ENCODE measurements around the gene NACC2.

NACC2 gene

DNA sequence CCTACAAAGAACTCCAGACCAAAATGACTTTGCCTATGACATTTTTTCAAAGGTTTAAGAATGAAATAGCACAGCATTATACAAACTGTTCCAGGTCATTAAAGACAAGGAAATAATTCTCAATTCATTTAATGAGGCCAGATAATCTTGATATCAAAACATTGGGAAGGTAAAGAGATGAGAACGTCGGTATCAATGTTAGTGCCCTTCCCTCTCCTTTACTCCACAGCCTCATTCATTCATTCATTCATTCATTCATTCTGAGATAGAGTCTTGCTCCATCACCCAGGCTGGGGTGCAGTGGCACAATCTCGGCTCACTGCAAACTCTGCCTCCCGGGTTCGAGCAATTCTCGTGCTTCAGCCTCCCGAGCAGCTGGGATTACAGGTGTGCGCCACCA, 64.0 kb downstream of the NACC2 start:
- H3K4me3 ChIP-seq (ENCODE audit: low read depth, low read length): no peak overlapping the region
- no peaks in the 10 kb centered on the region for H3K9me3 ChIP-seq (ENCODE audit: control insufficient read depth, insufficient read depth, low read depth, low read length)
- H3K36me3 ChIP-seq (ENCODE audit: control insufficient read depth in 2 of 2, insufficient read depth in 1 of 2, low read length in 2 of 2): peaks cover 0 to 38% of the 10 kb centered on the region in 2 experiments; a peak in 2 of 3 replicates
- no peaks in the 10 kb centered on the region for H3K4me1 ChIP-seq (ENCODE audit: control insufficient read depth, insufficient read depth, low read length)
- H3K27ac ChIP-seq (ENCODE audit: extremely low read depth, low read depth, low read length): no peak overlapping the region
- CTCF ChIA-PET: interaction anchor here (1.5 kb wide), 1 partner anchor 63 kb away, joined by 4 read pairs; no protein-coding TSS in a partner anchor
- POLR2A ChIA-PET: no interaction called here
- TF ChIP-seq, protein P1, sequence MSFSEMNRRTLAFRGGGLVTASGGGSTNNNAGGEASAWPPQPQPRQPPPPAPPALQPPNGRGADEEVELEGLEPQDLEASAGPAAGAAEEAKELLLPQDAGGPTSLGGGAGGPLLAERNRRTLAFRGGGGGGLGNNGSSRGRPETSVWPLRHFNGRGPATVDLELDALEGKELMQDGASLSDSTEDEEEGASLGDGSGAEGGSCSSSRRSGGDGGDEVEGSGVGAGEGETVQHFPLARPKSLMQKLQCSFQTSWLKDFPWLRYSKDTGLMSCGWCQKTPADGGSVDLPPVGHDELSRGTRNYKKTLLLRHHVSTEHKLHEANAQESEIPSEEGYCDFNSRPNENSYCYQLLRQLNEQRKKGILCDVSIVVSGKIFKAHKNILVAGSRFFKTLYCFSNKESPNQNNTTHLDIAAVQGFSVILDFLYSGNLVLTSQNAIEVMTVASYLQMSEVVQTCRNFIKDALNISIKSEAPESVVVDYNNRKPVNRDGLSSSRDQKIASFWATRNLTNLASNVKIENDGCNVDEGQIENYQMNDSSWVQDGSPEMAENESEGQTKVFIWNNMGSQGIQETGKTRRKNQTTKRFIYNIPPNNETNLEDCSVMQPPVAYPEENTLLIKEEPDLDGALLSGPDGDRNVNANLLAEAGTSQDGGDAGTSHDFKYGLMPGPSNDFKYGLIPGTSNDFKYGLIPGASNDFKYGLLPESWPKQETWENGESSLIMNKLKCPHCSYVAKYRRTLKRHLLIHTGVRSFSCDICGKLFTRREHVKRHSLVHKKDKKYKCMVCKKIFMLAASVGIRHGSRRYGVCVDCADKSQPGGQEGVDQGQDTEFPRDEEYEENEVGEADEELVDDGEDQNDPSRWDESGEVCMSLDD (tag by site-specific recombination; IDR thresholded peaks at IDR 0.05): no peak
- TF ChIP-seq YY1 (tag by site-specific recombination; IDR thresholded peaks at IDR 0.05) (no peak), ZNF24 (tag by site-specific recombination; IDR thresholded peaks at IDR 0.05) (no peak), ZNF266 (tag by site-specific recombination; IDR thresholded peaks at IDR 0.05; ENCODE audit: low read depth) (no peak), ZFHX2 (tag by site-specific recombination; conservative IDR thresholded peaks at IDR 0.05) (no peak), ZSCAN16 (tag by site-specific recombination; IDR thresholded peaks at IDR 0.05) (no peak), IKZF3 (tag by site-specific recombination; IDR thresholded peaks at IDR 0.05) (no peak), ZNF776 (tag by site-specific recombination; IDR thresholded peaks at IDR 0.05; ENCODE audit: borderline replicate concordance) (no peak), WT1 (tag by site-specific recombination; IDR thresholded peaks at IDR 0.05) (no peak), ZNF112 (tag by site-specific recombination; IDR thresholded peaks at IDR 0.05) (no peak), ZNF416 (tag by site-specific recombination; IDR thresholded peaks at IDR 0.05) (no peak)
- TF ChIP-seq, protein P2, sequence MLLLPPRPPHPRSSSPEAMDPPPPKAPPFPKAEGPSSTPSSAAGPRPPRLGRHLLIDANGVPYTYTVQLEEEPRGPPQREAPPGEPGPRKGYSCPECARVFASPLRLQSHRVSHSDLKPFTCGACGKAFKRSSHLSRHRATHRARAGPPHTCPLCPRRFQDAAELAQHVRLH (tag by site-specific recombination; IDR thresholded peaks at IDR 0.05): no peak
- TF ChIP-seq, protein P3, sequence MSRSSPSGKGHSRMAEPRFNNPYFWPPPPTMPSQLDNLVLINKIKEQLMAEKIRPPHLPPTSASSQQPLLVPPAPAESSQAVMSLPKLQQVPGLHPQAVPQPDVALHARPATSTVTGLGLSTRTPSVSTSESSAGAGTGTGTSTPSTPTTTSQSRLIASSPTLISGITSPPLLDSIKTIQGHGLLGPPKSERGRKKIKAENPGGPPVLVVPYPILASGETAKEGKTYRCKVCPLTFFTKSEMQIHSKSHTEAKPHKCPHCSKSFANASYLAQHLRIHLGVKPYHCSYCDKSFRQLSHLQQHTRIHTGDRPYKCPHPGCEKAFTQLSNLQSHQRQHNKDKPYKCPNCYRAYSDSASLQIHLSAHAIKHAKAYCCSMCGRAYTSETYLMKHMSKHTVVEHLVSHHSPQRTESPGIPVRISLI (tag by site-specific recombination; IDR thresholded peaks at IDR 0.05): no peak
- TF ChIP-seq, protein P4, sequence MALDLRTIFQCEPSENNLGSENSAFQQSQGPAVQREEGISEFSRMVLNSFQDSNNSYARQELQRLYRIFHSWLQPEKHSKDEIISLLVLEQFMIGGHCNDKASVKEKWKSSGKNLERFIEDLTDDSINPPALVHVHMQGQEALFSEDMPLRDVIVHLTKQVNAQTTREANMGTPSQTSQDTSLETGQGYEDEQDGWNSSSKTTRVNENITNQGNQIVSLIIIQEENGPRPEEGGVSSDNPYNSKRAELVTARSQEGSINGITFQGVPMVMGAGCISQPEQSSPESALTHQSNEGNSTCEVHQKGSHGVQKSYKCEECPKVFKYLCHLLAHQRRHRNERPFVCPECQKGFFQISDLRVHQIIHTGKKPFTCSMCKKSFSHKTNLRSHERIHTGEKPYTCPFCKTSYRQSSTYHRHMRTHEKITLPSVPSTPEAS (tag by site-specific recombination; IDR thresholded peaks at IDR 0.05): no peak
- TF ChIP-seq, protein P5, sequence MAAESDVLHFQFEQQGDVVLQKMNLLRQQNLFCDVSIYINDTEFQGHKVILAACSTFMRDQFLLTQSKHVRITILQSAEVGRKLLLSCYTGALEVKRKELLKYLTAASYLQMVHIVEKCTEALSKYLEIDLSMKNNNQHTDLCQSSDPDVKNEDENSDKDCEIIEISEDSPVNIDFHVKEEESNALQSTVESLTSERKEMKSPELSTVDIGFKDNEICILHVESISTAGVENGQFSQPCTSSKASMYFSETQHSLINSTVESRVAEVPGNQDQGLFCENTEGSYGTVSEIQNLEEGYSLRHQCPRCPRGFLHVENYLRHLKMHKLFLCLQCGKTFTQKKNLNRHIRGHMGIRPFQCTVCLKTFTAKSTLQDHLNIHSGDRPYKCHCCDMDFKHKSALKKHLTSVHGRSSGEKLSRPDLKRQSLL (tag by site-specific recombination; IDR thresholded peaks at IDR 0.05): no peak
- TF ChIP-seq, protein P6, sequence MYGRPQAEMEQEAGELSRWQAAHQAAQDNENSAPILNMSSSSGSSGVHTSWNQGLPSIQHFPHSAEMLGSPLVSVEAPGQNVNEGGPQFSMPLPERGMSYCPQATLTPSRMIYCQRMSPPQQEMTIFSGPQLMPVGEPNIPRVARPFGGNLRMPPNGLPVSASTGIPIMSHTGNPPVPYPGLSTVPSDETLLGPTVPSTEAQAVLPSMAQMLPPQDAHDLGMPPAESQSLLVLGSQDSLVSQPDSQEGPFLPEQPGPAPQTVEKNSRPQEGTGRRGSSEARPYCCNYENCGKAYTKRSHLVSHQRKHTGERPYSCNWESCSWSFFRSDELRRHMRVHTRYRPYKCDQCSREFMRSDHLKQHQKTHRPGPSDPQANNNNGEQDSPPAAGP (tag by site-specific recombination; IDR thresholded peaks at IDR 0.05): no peak

DNA sequence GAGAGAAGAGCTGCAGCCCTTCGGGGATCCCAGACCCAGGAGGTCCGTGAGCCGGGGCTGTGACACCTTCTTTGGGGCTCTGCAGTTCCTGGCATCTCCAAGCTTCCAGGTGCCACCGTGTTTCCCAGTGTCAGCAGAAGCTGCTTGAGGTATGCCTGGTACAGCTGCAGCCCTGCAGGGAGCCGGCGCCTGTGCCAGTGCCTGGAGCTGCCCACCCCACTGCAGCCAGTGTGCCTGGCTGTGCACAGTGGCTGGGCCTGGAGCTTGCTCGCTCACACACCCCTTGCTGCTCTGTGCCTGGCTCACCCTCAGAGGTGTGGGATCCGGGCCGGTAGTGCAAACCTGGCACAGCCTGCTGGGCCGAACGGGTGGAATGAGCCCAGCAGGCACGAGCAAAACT, 65.5 kb downstream of the NACC2 start:
- H3K36me3 ChIP-seq (ENCODE audit: control insufficient read depth in 2 of 2, insufficient read depth in 1 of 2, low read length in 2 of 2): peaks cover 0 to 33% of the 10 kb centered on the region in 2 experiments; a peak in 2 of 3 replicates
- CTCF ChIA-PET: no interaction called here
- no peaks in the 10 kb centered on the region for H3K4me1 ChIP-seq (ENCODE audit: control insufficient read depth, insufficient read depth, low read length)
- POLR2A ChIA-PET: no interaction called here
- no peak overlapping the region for H3K4me3 ChIP-seq (ENCODE audit: low read depth, low read length)
- no peak overlapping the region for H3K27ac ChIP-seq (ENCODE audit: extremely low read depth, low read depth, low read length)
- H3K9me3 ChIP-seq (ENCODE audit: control insufficient read depth, insufficient read depth, low read depth, low read length): no peaks in the 10 kb centered on the region
- TF ChIP-seq ZNF132 (tag by site-specific recombination; IDR thresholded peaks at IDR 0.05; ENCODE audit: borderline replicate concordance) (no peak), ZNF660 (tag by site-specific recombination; IDR thresholded peaks at IDR 0.05) (no peak), GFI1B (tag by site-specific recombination; IDR thresholded peaks at IDR 0.05) (no peak), ZNF768 (tag by site-specific recombination; IDR thresholded peaks at IDR 0.05) (no peak), PRDM1 (tag by site-specific recombination; IDR thresholded peaks at IDR 0.05) (no peak), WT1 (tag by site-specific recombination; IDR thresholded peaks at IDR 0.05) (no peak), ZNF777 (tag by site-specific recombination; IDR thresholded peaks at IDR 0.05; ENCODE audit: borderline replicate concordance) (no peak), KLF10 (tag by site-specific recombination; IDR thresholded peaks at IDR 0.05) (no peak), ZNF426 (tag by site-specific recombination; IDR thresholded peaks at IDR 0.05) (no peak), SALL2 (tag by site-specific recombination; IDR thresholded peaks at IDR 0.05; ENCODE audit: borderline replicate concordance) (no peak), ZNF114 (tag by site-specific recombination; IDR thresholded peaks at IDR 0.05) (no peak)
- TF ChIP-seq, protein P7, sequence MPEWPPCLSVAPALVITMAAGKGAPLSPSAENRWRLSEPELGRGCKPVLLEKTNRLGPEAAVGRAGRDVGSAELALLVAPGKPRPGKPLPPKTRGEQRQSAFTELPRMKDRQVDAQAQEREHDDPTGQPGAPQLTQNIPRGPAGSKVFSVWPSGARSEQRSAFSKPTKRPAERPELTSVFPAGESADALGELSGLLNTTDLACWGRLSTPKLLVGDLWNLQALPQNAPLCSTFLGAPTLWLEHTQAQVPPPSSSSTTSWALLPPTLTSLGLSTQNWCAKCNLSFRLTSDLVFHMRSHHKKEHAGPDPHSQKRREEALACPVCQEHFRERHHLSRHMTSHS (tag by site-specific recombination; IDR thresholded peaks at IDR 0.05): no peak
- TF ChIP-seq, protein P6 (tag by site-specific recombination; IDR thresholded peaks at IDR 0.05): no peak

All from HEK293 (cell line).